Parathyroid adenoma (tissue), 2 donors: ENCODE data around the gene DAPK1.

Experiments used
- H2AFZ ChIP-seq: fragments of 300-600 bp; sonication (generic); one replicate; pipeline ENCODE4 v1.7.0; 2017; ENCODE audit warnings: antibody characterized with exemption, mild to moderate bottlenecking
- H3K27ac ChIP-seq: fragments of 300-600 bp; sonication (generic); one replicate; pipeline ENCODE4 v1.7.0; 2017
- H3K27me3 ChIP-seq: fragments of 300-600 bp; sonication (generic); one replicate; pipeline ENCODE4 v1.7.0; 2017; ENCODE audit warnings: low read length; ENCODE audit not compliant: control insufficient read depth, insufficient read depth
- H3K36me3 ChIP-seq: fragments of 300-600 bp; sonication (generic); one replicate; pipeline ENCODE4 v1.7.0; 2017; ENCODE audit warnings: low read length; ENCODE audit not compliant: control insufficient read depth, insufficient read depth
- H3K4me1 ChIP-seq: fragments of 300-600 bp; sonication (generic); one replicate; pipeline ENCODE4 v1.7.0; 2017; ENCODE audit warnings: control low read depth
- H3K4me2 ChIP-seq: fragments of 300-600 bp; sonication (generic); one replicate; pipeline ENCODE4 v1.7.0; 2017; ENCODE audit warnings: low read length
- H3K4me3 ChIP-seq: fragments of 300-600 bp; sonication (generic); one replicate; pipeline ENCODE4 v1.7.0; 2017; ENCODE audit warnings: low read depth, low read length
- H3K79me2 ChIP-seq: fragments of 300-600 bp; sonication (generic); one replicate; pipeline ENCODE4 v1.7.0; 2017; ENCODE audit warnings: control low read depth
- H3K9ac ChIP-seq: fragments of 300-600 bp; sonication (generic); one replicate; pipeline ENCODE4 v1.7.0; 2017; ENCODE audit warnings: mild to moderate bottlenecking
- H3K9me3 ChIP-seq: fragments of 300-600 bp; sonication (generic); one replicate; pipeline ENCODE4 v1.7.0; 2017; ENCODE audit warnings: low read length; ENCODE audit not compliant: control insufficient read depth
- CTCF ChIP-seq: fragments of 300-600 bp; sonication (generic); IDR thresholded peaks from one replicate; pipeline ENCODE4 v1.7.0; 2017; ENCODE audit warnings: antibody characterized with exemption, mild to moderate bottlenecking
- donor health status: primary hyperparathyroidism.

The DAPK1 gene

GRCh38 chr9:87502391-87503221 lies 4.9 kb downstream of the DAPK1 start:
- H3K9ac ChIP-seq = no peak overlapping the region
- no peak for TF ChIP-seq CTCF
- H3K79me2 ChIP-seq = no peaks in the 10 kb centered on the region
- no peaks in the 10 kb centered on the region for H3K9me3 ChIP-seq
- no peaks in the 10 kb centered on the region for H3K36me3 ChIP-seq
- H3K27ac ChIP-seq = no peak overlapping the region
- no peak overlapping the region for H3K4me3 ChIP-seq
- H3K4me2 ChIP-seq = peak overlapping the region; percentile 30
- no peaks in the 10 kb centered on the region for H3K27me3 ChIP-seq
- no peak overlapping the region for H2AFZ ChIP-seq
- peaks cover 2% of the 10 kb centered on the region for H3K4me1 ChIP-seq

GRCh38 chr9:87503430-87503829 lies 5.8 kb downstream of the DAPK1 start:
- no peak overlapping the region for H3K27ac ChIP-seq
- no peak overlapping the region for H3K9ac ChIP-seq
- H2AFZ ChIP-seq = no peak overlapping the region
- no peak overlapping the region for H3K4me3 ChIP-seq
- no peak for TF ChIP-seq CTCF
- peaks cover 2% of the 10 kb centered on the region for H3K4me1 ChIP-seq
- no peak overlapping the region for H3K4me2 ChIP-seq
- no peaks in the 10 kb centered on the region for H3K36me3 ChIP-seq
- no peaks in the 10 kb centered on the region for H3K27me3 ChIP-seq
- H3K79me2 ChIP-seq = no peaks in the 10 kb centered on the region
- no peaks in the 10 kb centered on the region for H3K9me3 ChIP-seq

- no peaks in the 10 kb centered on the region for H3K9me3 ChIP-seq
- H2AFZ ChIP-seq = no peak overlapping the region
- H3K27me3 ChIP-seq = no peaks in the 10 kb centered on the region
- H3K4me1 ChIP-seq = peaks cover 2% of the 10 kb centered on the region
- no peak overlapping the region for H3K9ac ChIP-seq
- H3K4me3 ChIP-seq = no peak overlapping the region
- H3K4me2 ChIP-seq = no peak overlapping the region
- H3K79me2 ChIP-seq = no peaks in the 10 kb centered on the region
- no peak for TF ChIP-seq CTCF
- no peaks in the 10 kb centered on the region for H3K36me3 ChIP-seq
- H3K27ac ChIP-seq = no peak overlapping the region
Observed at GRCh38 chr9:87503927-87504326, 6.3 kb downstream of the DAPK1 start.

GRCh38 chr9:87504938-87505337 lies 7.3 kb downstream of the DAPK1 start:
- Histone ChIP-seq H3K9ac (no peak overlapping the region), H3K27me3 (no peaks in the 10 kb centered on the region), H2AFZ (no peak overlapping the region), H3K27ac (no peak overlapping the region), H3K36me3 (no peaks in the 10 kb centered on the region), H3K4me3 (no peak overlapping the region), H3K79me2 (no peaks in the 10 kb centered on the region), H3K4me2 (no peak overlapping the region), H3K9me3 (no peaks in the 10 kb centered on the region), H3K4me1 (peaks cover 2% of the 10 kb centered on the region)
- TF ChIP-seq CTCF = no peak
